Astrocyte (in vitro differentiated cells and primary cell): ENCODE measurements around the gene NCAPG2. TPM values are rescaled to one million over a fixed set of nuclear protein-coding genes. Genes with fewer than 3 reads are reported as not detected.

Experiments
- DNase-seq: peaks from one replicate; pipeline ENCODE4 v3.0.0-alpha.2; 2010; ENCODE audit warnings: low read depth
- FAIRE-seq: peaks from 2 replicates; lab custom pipeline; 2011; peaks lifted over from hg19 to GRCh38; lab: Jason Lieb, UNC
- H2AFZ ChIP-seq: 2 replicates; pipeline ENCODE4 v1.6.0; 2012; ENCODE audit warnings: low read depth, low read length, inconsistent platforms
- H3K27ac ChIP-seq: 2 replicates; pipeline ENCODE4 v1.5.1; 2011; ENCODE audit warnings: low read depth, low read length, inconsistent platforms
- H3K27me3 ChIP-seq: 2 replicates; pipeline ENCODE4 v1.6.0; 2011; ENCODE audit warnings: low read length, inconsistent platforms; ENCODE audit not compliant: insufficient read depth
- H3K36me3 ChIP-seq: 2 replicates; pipeline ENCODE4 v1.5.1; 2011; ENCODE audit warnings: low read length, inconsistent platforms; ENCODE audit not compliant: insufficient read depth
- H3K4me1 ChIP-seq: 2 replicates; pipeline ENCODE4 v1.5.1; 2011; ENCODE audit warnings: low read length, inconsistent platforms; ENCODE audit not compliant: insufficient read depth
- H3K4me2 ChIP-seq: 2 replicates; pipeline ENCODE4 v1.6.0; 2012; ENCODE audit warnings: low read length, inconsistent platforms
- H3K4me3 ChIP-seq: 2 replicates; pipeline ENCODE4 v1.5.1; 2011; ENCODE audit warnings: low read depth, mild to moderate bottlenecking, low read length, inconsistent platforms; ENCODE audit not compliant: insufficient read depth
- H3K79me2 ChIP-seq: 2 replicates; pipeline ENCODE4 v1.6.0; 2012; ENCODE audit warnings: mild to moderate bottlenecking, low read length, inconsistent platforms; ENCODE audit not compliant: insufficient read depth
- H3K9ac ChIP-seq: 2 replicates; pipeline ENCODE4 v1.6.0; 2012; ENCODE audit warnings: mild to moderate bottlenecking, low read length, inconsistent platforms
- H3K9me3 ChIP-seq: 2 replicates; pipeline ENCODE4 v1.5.1; 2012; ENCODE audit warnings: low read depth, mild to moderate bottlenecking, low read length, inconsistent platforms; ENCODE audit not compliant: insufficient read depth
- H4K20me1 ChIP-seq: 2 replicates; pipeline ENCODE4 v1.6.0; 2012; ENCODE audit warnings: low read length, inconsistent platforms; ENCODE audit not compliant: insufficient read depth
- H3K27ac Mint-ChIP-seq: one replicate; pipeline ENCODE4 v1.8.0; 2021; ENCODE audit warnings: mild to moderate bottlenecking, mixed read lengths; ENCODE audit not compliant: unreplicated experiment
- H3K27me3 Mint-ChIP-seq: one replicate; pipeline ENCODE4 v1.8.0; 2021; ENCODE audit warnings: low read depth, mixed read lengths; ENCODE audit not compliant: unreplicated experiment
- H3K36me3 Mint-ChIP-seq: one replicate; pipeline ENCODE4 v1.8.0; 2021; ENCODE audit warnings: low read depth, mixed read lengths; ENCODE audit not compliant: unreplicated experiment
- H3K4me1 Mint-ChIP-seq: one replicate; pipeline ENCODE4 v1.8.0; 2021; ENCODE audit warnings: low read depth, mixed read lengths; ENCODE audit not compliant: unreplicated experiment
- H3K4me3 Mint-ChIP-seq: one replicate; pipeline ENCODE4 v1.8.0; 2021; ENCODE audit warnings: mild to moderate bottlenecking, moderate library complexity, mixed read lengths; ENCODE audit not compliant: unreplicated experiment
- H3K9me3 Mint-ChIP-seq: one replicate; pipeline ENCODE4 v1.8.0; 2021; ENCODE audit warnings: mild to moderate bottlenecking, mixed read lengths; ENCODE audit not compliant: unreplicated experiment
- EZH2 ChIP-seq: IDR thresholded peaks from 2 replicates; pipeline ENCODE4 v1.6.1; 2012; ENCODE audit warnings: mild to moderate bottlenecking, low read length, inconsistent platforms; ENCODE audit not compliant: insufficient read depth
- total RNA-seq: library from RNA; stranded (reverse); gene quantifications from 2 replicates; pipeline ENCODE4 v1.2.1, GENCODE V29; 2021
- TF ChIP-seq, protein P1 (sequence below): IDR thresholded peaks from 2 replicates; pipeline ENCODE4 v1.5.1; 2011; ENCODE audit warnings: low read depth, mild to moderate bottlenecking, inconsistent platforms, low read length, moderate library complexity; ENCODE audit not compliant: insufficient read depth

NCAPG2 gene
- total RNA-seq, 1 donor from 2014 or later: 9.6 TPM

DNA sequence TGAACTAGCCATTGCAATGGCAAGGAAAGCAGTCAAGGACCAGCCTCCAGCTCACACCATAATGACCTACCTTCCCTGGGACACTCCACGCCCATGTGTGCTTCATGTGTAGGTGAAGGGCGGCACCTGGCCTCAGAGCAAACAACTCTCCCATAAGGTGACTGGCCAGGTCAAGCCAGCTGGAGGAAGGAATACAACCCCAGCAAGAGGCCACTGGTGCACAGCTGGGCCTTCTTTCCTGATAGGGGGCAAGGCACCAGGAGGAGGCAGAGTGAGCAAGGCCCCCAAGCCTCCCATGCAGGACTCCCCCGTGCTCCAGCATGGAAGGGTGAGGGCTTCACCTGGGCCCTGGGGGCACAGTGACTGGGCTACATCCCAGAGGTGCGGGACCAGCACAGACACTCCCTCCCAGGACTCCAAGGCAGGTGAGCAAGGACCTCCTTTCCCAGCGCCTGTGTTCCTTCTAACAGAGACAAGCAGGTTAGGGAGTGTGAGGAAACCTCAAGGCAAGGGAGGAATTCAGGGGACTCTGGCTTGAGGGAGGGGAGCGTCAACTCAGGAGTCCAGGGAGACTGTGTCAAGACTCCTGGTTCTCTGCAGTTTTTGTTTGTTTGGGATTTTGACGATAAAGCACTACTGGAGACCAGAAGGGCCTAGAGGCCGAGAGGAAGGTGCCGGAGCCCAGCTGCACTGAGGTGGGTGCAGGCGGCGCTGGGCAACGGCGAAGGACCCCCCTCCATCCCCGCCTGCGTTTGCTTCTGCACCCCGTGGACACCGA is 118.7 kb downstream of the NCAPG2 start:
- H3K9me3 ChIP-seq: no peaks in the 10 kb centered on the region
- H3K27me3 ChIP-seq: peaks cover 29% of the 10 kb centered on the region
- FAIRE-seq (no peak), DNase-seq (no peak)
- no peak overlapping the region for H2AFZ ChIP-seq
- H4K20me1 ChIP-seq: no peaks in the 10 kb centered on the region
- H3K36me3 Mint-ChIP-seq: peaks cover under 1% of the 10 kb centered on the region
- peaks cover 5% of the 10 kb centered on the region for H3K4me1 ChIP-seq
- TF ChIP-seq EZH2: no peak
- TF ChIP-seq, protein P1, sequence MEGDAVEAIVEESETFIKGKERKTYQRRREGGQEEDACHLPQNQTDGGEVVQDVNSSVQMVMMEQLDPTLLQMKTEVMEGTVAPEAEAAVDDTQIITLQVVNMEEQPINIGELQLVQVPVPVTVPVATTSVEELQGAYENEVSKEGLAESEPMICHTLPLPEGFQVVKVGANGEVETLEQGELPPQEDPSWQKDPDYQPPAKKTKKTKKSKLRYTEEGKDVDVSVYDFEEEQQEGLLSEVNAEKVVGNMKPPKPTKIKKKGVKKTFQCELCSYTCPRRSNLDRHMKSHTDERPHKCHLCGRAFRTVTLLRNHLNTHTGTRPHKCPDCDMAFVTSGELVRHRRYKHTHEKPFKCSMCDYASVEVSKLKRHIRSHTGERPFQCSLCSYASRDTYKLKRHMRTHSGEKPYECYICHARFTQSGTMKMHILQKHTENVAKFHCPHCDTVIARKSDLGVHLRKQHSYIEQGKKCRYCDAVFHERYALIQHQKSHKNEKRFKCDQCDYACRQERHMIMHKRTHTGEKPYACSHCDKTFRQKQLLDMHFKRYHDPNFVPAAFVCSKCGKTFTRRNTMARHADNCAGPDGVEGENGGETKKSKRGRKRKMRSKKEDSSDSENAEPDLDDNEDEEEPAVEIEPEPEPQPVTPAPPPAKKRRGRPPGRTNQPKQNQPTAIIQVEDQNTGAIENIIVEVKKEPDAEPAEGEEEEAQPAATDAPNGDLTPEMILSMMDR: no peak
- H3K4me1 Mint-ChIP-seq: no peaks in the 10 kb centered on the region
- no peak overlapping the region for H3K27ac Mint-ChIP-seq
- no peaks in the 10 kb centered on the region for H3K79me2 ChIP-seq
- H3K27me3 Mint-ChIP-seq: peaks cover 56% of the 10 kb centered on the region
- H3K4me2 ChIP-seq: no peak overlapping the region
- peaks cover 4% of the 10 kb centered on the region for H3K9me3 Mint-ChIP-seq
- H3K4me3 ChIP-seq: no peak overlapping the region
- no peak overlapping the region for H3K27ac ChIP-seq
- H3K4me3 Mint-ChIP-seq: peak overlapping the region; percentile 62
- no peak overlapping the region for H3K9ac ChIP-seq
- no peaks in the 10 kb centered on the region for H3K36me3 ChIP-seq

- Histone ChIP-seq H3K9me3 (peaks cover 3% of the 10 kb centered on the region), H3K79me2 (no peaks in the 10 kb centered on the region), H3K4me2 (no peak overlapping the region), H3K4me1 (peaks cover 5% of the 10 kb centered on the region), H3K4me3 (no peak overlapping the region), H3K27me3 (peaks cover 28% of the 10 kb centered on the region), H3K9ac (no peak overlapping the region), H4K20me1 (no peaks in the 10 kb centered on the region), H3K36me3 (no peaks in the 10 kb centered on the region), H3K27ac (no peak overlapping the region), H2AFZ (no peak overlapping the region)
- no peaks in the 10 kb centered on the region for H3K4me1 Mint-ChIP-seq
- DNase-seq (no peak), FAIRE-seq (no peak)
- no peak overlapping the region for H3K27ac Mint-ChIP-seq
- peaks cover 13% of the 10 kb centered on the region for H3K9me3 Mint-ChIP-seq
- peaks cover 43% of the 10 kb centered on the region for H3K27me3 Mint-ChIP-seq
- H3K36me3 Mint-ChIP-seq: peaks cover 3% of the 10 kb centered on the region
- no peak overlapping the region for H3K4me3 Mint-ChIP-seq
- TF ChIP-seq, protein P1: no peak
- TF ChIP-seq EZH2: no peak
Observed at GRCh38 chr7:158584407-158584806, 120.2 kb downstream of the NCAPG2 start.

DNA sequence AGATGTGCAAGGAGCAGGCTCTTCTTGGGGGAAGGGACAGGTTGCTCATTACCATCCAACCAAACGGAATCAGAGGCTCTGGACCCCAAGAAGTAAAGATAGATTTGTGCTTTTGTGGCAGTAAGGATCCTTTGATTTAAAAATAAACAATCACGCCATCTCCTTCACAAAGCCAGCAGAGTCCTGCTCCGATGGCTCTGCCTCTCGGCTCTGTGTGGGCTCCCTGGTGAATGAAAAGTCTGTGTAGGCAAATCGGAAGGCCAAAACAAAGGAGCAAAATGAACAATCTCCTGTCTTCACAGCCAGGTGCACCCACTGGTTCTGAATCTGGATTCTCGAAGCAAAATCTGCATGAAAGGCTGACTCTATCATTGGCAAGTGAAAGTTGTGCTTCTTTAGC is 120.8 kb downstream of the NCAPG2 start:
- Histone ChIP-seq H3K27me3 (peaks cover 22% of the 10 kb centered on the region), H2AFZ (no peak overlapping the region), H3K4me1 (peaks cover 5% of the 10 kb centered on the region), H3K36me3 (no peaks in the 10 kb centered on the region), H3K9me3 (peaks cover 3% of the 10 kb centered on the region), H3K4me3 (no peak overlapping the region), H3K79me2 (no peaks in the 10 kb centered on the region), H3K27ac (no peak overlapping the region), H3K9ac (no peak overlapping the region), H4K20me1 (no peaks in the 10 kb centered on the region), H3K4me2 (no peak overlapping the region)
- TF ChIP-seq EZH2: no peak
- TF ChIP-seq, protein P1: no peak
- H3K27me3 Mint-ChIP-seq: peaks cover 37% of the 10 kb centered on the region
- H3K9me3 Mint-ChIP-seq: peaks cover 13% of the 10 kb centered on the region
- no peak overlapping the region for H3K27ac Mint-ChIP-seq
- peaks cover 3% of the 10 kb centered on the region for H3K36me3 Mint-ChIP-seq
- FAIRE-seq: no peak
- DNase-seq: no peak
- no peaks in the 10 kb centered on the region for H3K4me1 Mint-ChIP-seq
- H3K4me3 Mint-ChIP-seq: no peak overlapping the region
